Neural cell (in vitro differentiated cells): ENCODE measurements around the gene PGLYRP1. TPM values are rescaled to one million over a fixed set of nuclear protein-coding genes. Genes with fewer than 3 reads are reported as not detected.

Experiments used
- H2AFZ ChIP-seq: fragments of 200-600, 300-800 bp; sonication (generic), shearing (Covaris generic); 2 replicates; pipeline ENCODE4 v1.6.0; 2014; ENCODE audit warnings: low read depth, mild to moderate bottlenecking, antibody characterized with exemption, low read length, moderate library complexity
- H3F3A ChIP-seq: fragments of 200-600 bp; shearing (Covaris generic); 2 replicates; pipeline ENCODE4 v1.6.1; 2016; ENCODE audit warnings: mild to moderate bottlenecking, moderate library complexity, mixed read lengths, antibody characterized with exemption, low read length; ENCODE audit not compliant: insufficient read depth, poor library complexity, severe bottlenecking
- H3K27ac ChIP-seq: fragments of 200-600, 300-800 bp; sonication (generic), shearing (Covaris generic); 2 replicates; pipeline ENCODE4 v1.5.1; 2014; ENCODE audit warnings: mild to moderate bottlenecking, low read length, moderate library complexity
- H3K27me3 ChIP-seq: fragments of 300-800, 200-600 bp; sonication (generic), shearing (Covaris generic); 2 replicates; pipeline ENCODE4 v1.6.0; 2014; ENCODE audit warnings: mild to moderate bottlenecking, low read depth, low read length, moderate library complexity; ENCODE audit not compliant: insufficient read depth
- H3K36me3 ChIP-seq: fragments of 300-800, 200-600 bp; sonication (generic), shearing (Covaris generic); 2 replicates; pipeline ENCODE4 v1.5.1; 2014; ENCODE audit warnings: mild to moderate bottlenecking, antibody characterized with exemption, low read length, moderate library complexity; ENCODE audit not compliant: insufficient read depth
- H3K4me2 ChIP-seq: fragments of 300-800, 200-600 bp; sonication (generic), shearing (Covaris generic); 2 replicates; pipeline ENCODE4 v1.6.0; 2014; ENCODE audit warnings: mild to moderate bottlenecking, low read length
- H3K4me3 ChIP-seq: fragments of 300-800, 200-600 bp; sonication (generic), shearing (Covaris generic); 2 replicates; pipeline ENCODE4 v1.5.1; 2014; ENCODE audit warnings: mild to moderate bottlenecking, low read length, moderate library complexity
- H3K79me2 ChIP-seq: fragments of 200-600 bp; shearing (Covaris generic); replicated peaks from 2 replicates; pipeline ENCODE4 v1.6.0; 2014; ENCODE audit warnings: mild to moderate bottlenecking, low read length, moderate library complexity; ENCODE audit not compliant: insufficient read depth
- H3K9ac ChIP-seq: fragments of 300-800, 200-600 bp; sonication (generic), shearing (Covaris generic); 2 replicates; pipeline ENCODE4 v1.6.1; 2016; ENCODE audit warnings: mild to moderate bottlenecking, low read length, mixed read lengths
- H3K9me2 ChIP-seq: fragments of 200-600 bp; shearing (Covaris generic); 2 replicates; pipeline ENCODE4 v1.6.1; 2016; ENCODE audit warnings: mild to moderate bottlenecking, low read length, mixed read lengths; ENCODE audit not compliant: insufficient read depth
- H3K9me3 ChIP-seq: fragments of 200-600, 300-800 bp; sonication (generic), shearing (Covaris generic); 2 replicates; pipeline ENCODE4 v1.6.1; 2016; ENCODE audit warnings: mild to moderate bottlenecking, mixed run types, low read length, moderate library complexity, mixed read lengths
- H4K20me1 ChIP-seq: fragments of 200-600 bp; shearing (Covaris generic); 2 replicates; pipeline ENCODE4 v1.6.1; 2016; ENCODE audit warnings: mild to moderate bottlenecking, mixed run types; ENCODE audit not compliant: insufficient read depth
- CTCF ChIP-seq: fragments of 450-650 bp; IDR thresholded peaks from 2 replicates; pipeline ENCODE4 v1.5.1; 2014; ENCODE audit warnings: antibody characterized with exemption, mild to moderate bottlenecking, moderate library complexity; ENCODE audit not compliant: poor library complexity, severe bottlenecking
- EP300 ChIP-seq: fragments of 450-650 bp; conservative IDR thresholded peaks from 2 replicates; pipeline ENCODE4 v1.6.1; 2014; ENCODE audit warnings: antibody characterized with exemption, mild to moderate bottlenecking, moderate library complexity; ENCODE audit not compliant: poor library complexity, severe bottlenecking
- EZH2 ChIP-seq: fragments of 200-600, 300-800 bp; shearing (Covaris generic), sonication (generic); IDR thresholded peaks from 2 replicates; pipeline ENCODE4 v1.6.1; 2014; ENCODE audit warnings: antibody characterized with exemption, low read length, borderline replicate concordance, mild to moderate bottlenecking; ENCODE audit not compliant: insufficient read depth, poor library complexity, severe bottlenecking
- MXI1 ChIP-seq: fragments of 450-650 bp; conservative IDR thresholded peaks from 2 replicates; pipeline ENCODE4 v1.6.1; 2014; ENCODE audit warnings: antibody characterized with exemption, mild to moderate bottlenecking; ENCODE audit not compliant: poor library complexity, severe bottlenecking
- POLR2AphosphoS5 ChIP-seq: IDR thresholded peaks from 2 replicates; pipeline ENCODE4 v1.6.1; 2012
- RAD21 ChIP-seq: fragments of 450-650 bp; conservative IDR thresholded peaks from 2 replicates; pipeline ENCODE4 v1.6.1; 2014; ENCODE audit warnings: antibody characterized with exemption, mild to moderate bottlenecking, moderate library complexity
- REST ChIP-seq: IDR thresholded peaks from 2 replicates; pipeline ENCODE4 v1.6.1; 2012; ENCODE audit warnings: borderline replicate concordance
- SMC3 ChIP-seq: fragments of 450-650 bp; conservative IDR thresholded peaks from 2 replicates; pipeline ENCODE4 v1.6.1; 2014; ENCODE audit warnings: antibody characterized with exemption, mild to moderate bottlenecking, moderate library complexity; ENCODE audit not compliant: poor library complexity
- TAF1 ChIP-seq: IDR thresholded peaks from 2 replicates; pipeline ENCODE4 v1.6.1; 2012; ENCODE audit warnings: low read depth
- polyA plus RNA-seq: library from polyadenylated mRNA; depleted of rRNA; stranded (reverse); fragments of >200 nt; gene quantifications from 2 replicates; pipeline ENCODE4 v1.2.3, GENCODE V29; 2014

The PGLYRP1 gene
- polyA plus RNA-seq, 1 donor from 2014 or later: not detected

DNA sequence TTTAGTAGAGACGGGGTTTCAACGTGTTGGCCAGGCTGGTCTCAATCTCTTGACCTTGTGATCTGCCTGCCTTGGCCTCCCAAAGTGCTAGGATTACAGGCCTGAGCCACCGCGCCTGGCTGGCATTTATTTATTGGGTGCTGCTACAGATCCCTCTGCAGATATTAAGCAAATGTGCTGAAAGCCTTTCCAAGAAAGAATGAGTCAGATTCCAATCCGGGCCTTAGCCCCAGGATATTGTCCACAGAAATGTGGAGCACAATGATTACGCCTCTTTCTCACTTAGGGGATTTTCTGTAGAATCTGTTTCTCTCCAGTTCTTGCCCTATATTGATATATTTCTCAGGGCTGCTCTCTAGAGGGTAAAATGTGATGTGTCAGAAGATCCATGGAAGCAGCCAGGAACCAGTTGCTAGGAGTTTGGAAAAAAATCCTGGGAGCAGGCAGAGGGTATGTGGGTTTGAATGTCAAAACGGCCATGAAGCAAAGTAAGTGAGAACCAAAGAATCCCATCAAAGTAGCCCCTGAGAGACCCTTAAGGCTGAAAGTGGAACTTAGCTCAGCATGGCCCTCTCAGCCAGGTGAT, 42.7 kb upstream of the PGLYRP1 start:
- no peak overlapping the region for H3K4me2 ChIP-seq
- no peaks in the 10 kb centered on the region for H3K9me3 ChIP-seq
- no peak overlapping the region for H2AFZ ChIP-seq
- no peaks in the 10 kb centered on the region for H3F3A ChIP-seq
- no peaks in the 10 kb centered on the region for H4K20me1 ChIP-seq
- no peak overlapping the region for H3K4me3 ChIP-seq
- no peaks in the 10 kb centered on the region for H3K27me3 ChIP-seq
- no peaks in the 10 kb centered on the region for H3K9me2 ChIP-seq
- no peak overlapping the region for H3K9ac ChIP-seq
- TF ChIP-seq TAF1: no peak
- TF ChIP-seq EP300: no peak
- TF ChIP-seq CTCF: no peak
- no peak for TF ChIP-seq MXI1
- TF ChIP-seq RAD21: no peak
- TF ChIP-seq EZH2: no peak
- no peak for TF ChIP-seq REST
- no peak for TF ChIP-seq SMC3
- TF ChIP-seq POLR2AphosphoS5: no peak
- no peaks in the 10 kb centered on the region for H3K36me3 ChIP-seq
- no peaks in the 10 kb centered on the region for H3K79me2 ChIP-seq
- no peak overlapping the region for H3K27ac ChIP-seq

DNA sequence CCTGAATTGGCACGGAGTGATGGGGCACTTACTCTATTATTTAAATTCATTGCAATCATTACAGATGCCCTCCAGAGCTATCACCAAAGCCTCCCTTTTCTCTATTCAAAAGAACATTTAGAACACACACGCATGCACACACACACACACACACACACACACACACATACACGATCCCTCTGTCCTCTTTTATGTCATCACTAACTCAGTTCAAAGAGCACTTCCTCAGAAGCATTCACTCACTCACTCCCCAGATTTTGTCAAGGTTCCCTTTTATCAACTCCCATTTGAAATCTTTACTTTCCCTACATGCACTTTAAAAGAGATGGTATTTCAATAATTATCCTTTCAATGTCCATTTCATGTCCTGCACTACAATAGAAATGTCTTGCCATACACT, 40.3 kb upstream of the PGLYRP1 start:
- Histone ChIP-seq H3K27me3 (no peaks in the 10 kb centered on the region), H3K4me3 (no peak overlapping the region), H3K27ac (no peak overlapping the region), H3K9ac (no peak overlapping the region), H3K9me3 (no peaks in the 10 kb centered on the region), H3K36me3 (no peaks in the 10 kb centered on the region), H4K20me1 (no peaks in the 10 kb centered on the region), H3K79me2 (no peaks in the 10 kb centered on the region), H2AFZ (no peak overlapping the region), H3K4me2 (no peak overlapping the region), H3K9me2 (no peaks in the 10 kb centered on the region), H3F3A (no peaks in the 10 kb centered on the region)
- no peak for TF ChIP-seq EZH2
- no peak for TF ChIP-seq TAF1
- TF ChIP-seq CTCF: no peak
- no peak for TF ChIP-seq EP300
- no peak for TF ChIP-seq SMC3
- no peak for TF ChIP-seq REST
- no peak for TF ChIP-seq RAD21
- TF ChIP-seq MXI1: no peak
- no peak for TF ChIP-seq POLR2AphosphoS5
